ENCODE data around the gene RXFP1.

RXFP1 gene

DNA sequence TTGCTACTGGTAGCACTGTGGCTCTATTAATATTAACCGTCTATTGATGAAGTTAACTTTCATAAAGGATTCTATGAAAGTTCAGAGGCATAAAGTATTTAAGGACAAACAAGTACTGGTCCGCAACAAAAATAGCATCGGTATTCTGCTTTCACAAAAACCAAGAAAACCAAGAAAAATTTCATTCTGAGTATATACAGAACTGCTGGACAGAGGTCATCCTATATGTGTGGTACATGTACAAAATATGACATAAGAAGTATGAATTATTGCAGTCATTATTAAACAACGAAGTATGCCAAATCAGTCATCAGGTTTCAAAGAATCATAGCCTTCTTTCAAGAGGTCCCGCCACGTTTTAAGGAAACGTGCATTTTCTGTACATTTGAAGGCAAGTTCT lies 147.6 kb downstream of the RXFP1 start:
- DNase-seq (ENCODE audit: extremely low read depth in 1 of 2, low read depth in 1 of 2) = no peak

DNA sequence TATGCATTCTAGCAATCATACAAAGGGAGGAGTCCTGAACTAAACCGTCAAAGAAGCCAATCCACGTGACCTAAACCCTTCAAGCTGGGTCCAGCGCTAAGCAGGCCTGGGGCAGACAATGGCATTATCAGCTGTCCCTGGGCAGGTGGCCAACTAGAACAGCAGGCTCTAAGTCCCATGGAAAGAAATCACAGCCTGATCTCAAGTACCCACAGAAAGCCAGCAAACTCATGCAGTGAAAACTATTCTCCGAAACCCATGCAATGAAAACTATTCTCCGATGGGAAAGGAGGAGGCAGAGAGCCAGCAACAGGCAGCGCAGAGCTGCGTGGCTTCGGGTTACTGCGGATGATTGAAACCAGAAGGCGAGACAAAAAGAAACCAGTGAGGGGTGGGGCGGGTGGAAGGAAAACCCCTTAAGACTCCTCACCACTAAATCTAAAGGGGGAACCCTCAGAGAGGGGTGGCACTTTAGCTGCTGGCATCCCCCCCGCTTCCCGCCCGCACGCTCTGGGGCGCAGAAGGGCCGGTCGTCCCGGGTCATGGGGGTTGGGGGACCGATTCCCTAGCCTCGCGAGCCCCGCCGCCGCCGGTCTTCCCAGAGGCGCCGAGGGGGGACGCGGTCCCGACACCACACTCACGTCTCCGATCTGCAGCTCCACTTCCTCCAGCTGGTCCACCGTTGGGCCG lies 149.4 kb downstream of the RXFP1 start:
- DNase-seq (ENCODE audit: extremely low read depth in 1 of 2, low read depth in 1 of 2) = peak in 1 of 2 donors; percentile 19

DNA sequence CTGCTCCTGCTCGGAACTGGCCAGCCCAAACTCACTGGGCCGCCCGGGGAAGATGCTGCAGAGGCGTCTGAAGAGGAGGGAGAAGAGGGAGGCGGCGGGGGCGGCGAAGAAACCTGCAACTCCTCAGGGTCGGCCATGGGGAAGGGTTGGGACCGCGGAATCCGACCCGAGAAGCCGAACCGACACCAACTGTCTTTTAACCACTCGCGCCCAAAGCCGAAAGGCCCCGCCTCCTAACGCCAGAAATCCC lies 149.9 kb downstream of the RXFP1 start, which contains the start of gene C4orf46:
TSS of gene C4orf46 (minus strand) at position 223 of the 250 bp plus-strand sequence. CDS start at position 137, 86 bp downstream.
- DNase-seq (ENCODE audit: extremely low read depth in 1 of 2, low read depth in 1 of 2) = no peak

DNA sequence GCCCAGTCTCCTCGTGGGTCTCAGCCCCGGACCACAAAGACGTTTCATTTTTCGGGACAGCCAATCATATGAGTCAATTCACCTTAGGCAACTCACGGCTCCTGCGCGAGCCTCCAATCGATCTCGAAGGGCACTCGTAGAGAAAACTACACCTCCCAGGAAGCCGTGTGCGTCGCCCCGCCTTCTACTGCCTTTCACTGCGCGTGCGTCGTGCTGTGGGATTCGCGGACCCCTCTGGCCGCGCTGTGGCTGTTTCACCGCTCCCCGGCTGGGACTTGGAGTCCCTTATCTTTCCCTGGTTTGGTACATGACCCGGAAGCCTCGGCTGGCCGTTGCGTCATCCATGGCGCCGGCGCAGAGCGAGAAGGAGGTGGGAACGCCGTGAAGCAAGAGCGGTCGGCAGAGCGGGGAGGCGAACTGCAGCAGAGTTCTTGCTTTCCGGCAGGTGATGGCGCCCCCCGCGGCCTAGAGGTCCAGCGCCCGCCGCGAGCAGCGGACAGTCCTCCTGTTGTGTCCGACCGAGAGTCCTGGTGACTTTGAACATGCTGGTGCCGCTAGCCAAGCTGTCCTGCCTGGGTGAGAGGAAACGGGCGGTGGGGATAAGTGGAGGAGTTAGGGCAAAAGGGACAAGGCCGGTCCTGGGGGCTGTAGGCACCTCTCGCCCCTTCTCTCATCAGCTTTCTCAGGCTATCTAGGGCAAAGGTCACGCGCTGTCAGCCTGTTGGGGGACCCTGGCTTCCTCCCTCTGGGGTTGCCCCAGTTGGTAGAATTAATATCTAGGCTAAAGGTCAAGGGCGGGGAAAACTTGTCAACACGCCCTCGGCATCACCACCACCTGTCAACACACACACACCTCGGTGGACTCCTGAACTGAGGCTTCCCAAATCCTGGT lies 150.5 kb downstream of the RXFP1 start, which contains the start of gene ETFDH:
TSS of gene ETFDH (plus strand) at position 382 of the 892 bp plus-strand sequence. CDS start at position 543, 161 bp downstream.
- peak; percentile 96 for DNase-seq (ENCODE audit: extremely low read depth in 1 of 2, low read depth in 1 of 2)

DNA sequence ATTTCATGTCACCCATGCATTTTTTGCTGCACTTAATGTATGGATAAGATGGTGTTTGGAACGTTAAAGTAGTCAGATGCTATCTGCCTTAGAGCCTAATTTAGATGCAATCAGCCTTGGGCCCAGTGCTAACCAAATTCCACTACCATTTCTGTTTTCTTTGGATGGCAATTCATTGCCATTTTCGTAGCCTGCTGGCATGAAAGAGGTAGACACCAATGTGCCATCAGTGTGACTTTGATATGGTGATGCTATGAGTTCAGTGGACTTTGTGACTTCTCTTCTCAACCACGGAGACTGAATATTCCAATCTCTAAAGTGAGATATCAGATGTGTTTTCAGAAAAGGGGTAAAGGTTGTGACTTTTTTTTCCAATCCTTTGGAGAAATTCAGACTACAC lies 152.0 kb downstream of the RXFP1 start:
- DNase-seq (ENCODE audit: extremely low read depth in 1 of 2, low read depth in 1 of 2) = no peak

DNA sequence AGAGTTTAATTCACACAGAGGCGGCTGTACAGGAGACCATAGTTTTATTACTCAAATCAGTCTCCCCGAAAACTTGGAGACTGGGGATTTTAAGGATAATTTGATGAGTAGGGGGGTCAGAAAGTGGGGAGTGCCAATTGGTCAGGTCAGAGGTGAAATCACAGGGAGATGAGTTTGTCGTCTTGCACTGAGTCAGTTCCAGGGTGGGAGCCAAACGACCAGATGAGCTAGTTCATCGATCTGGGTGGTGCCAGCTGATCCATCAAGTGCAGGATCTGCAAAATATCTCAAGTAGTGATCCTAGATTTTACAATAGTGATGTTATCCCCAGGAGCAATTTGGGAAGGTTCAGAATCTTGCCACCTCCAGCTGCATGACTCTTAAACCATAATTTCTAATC lies 154.4 kb downstream of the RXFP1 start:
- no peak for DNase-seq (ENCODE audit: extremely low read depth in 1 of 2, low read depth in 1 of 2)

DNA sequence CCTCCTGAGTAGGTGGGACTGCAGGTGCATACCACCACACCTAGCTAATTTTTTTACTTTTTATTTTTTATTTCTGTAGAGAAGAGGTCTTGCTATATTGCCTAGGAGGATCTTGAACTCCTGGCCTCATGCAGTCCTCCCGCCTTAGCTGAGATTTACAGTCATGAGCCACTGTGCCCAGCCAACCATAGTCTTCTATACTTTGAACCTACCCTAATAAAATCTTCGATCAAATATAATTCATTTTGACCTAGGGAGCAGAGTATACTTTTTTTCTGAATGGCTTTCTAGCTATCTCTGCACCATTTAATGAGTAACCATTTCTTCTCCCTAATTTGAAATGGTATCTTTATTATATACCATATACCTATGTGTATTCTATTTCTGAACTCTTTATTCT lies 157.1 kb downstream of the RXFP1 start:
- no peak for DNase-seq (ENCODE audit: extremely low read depth in 1 of 2, low read depth in 1 of 2)

DNA sequence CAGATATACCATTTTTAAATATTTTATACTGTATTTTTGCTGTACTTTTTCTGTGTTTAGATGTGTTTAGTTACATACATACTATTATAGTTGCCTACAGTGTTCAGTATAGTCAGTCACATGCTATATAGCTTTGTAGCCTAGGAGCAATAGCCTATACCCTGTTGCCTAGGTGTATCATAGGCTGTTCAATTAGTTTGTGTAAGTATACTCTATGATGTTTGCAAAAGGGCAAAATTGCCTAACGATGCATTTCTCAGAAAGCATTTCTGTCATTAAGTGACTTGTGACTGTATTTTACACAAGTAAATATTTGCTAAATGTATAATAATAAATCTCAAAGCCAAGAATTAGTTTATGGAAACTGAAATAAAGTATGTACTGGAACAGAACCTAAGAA lies 159.9 kb downstream of the RXFP1 start:
- DNase-seq (ENCODE audit: extremely low read depth in 1 of 2, low read depth in 1 of 2) = no peak

DNA sequence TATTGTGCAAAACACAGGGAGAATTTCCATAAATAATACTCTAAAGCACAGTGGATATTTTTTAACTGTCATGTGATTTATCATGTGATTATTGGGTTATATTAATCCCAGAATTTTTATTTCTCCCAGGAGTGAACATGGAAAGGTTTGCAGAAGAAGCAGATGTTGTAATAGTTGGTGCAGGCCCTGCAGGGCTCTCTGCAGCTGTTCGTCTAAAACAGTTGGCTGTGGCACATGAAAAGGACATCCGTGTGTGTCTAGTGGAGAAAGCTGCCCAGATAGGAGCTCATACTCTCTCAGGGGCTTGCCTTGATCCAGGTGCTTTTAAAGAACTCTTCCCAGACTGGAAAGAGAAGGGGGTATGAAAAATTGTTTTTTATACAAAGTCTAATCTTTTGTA lies 160.4 kb downstream of the RXFP1 start:
- no peak for DNase-seq (ENCODE audit: extremely low read depth in 1 of 2, low read depth in 1 of 2)

DNA sequence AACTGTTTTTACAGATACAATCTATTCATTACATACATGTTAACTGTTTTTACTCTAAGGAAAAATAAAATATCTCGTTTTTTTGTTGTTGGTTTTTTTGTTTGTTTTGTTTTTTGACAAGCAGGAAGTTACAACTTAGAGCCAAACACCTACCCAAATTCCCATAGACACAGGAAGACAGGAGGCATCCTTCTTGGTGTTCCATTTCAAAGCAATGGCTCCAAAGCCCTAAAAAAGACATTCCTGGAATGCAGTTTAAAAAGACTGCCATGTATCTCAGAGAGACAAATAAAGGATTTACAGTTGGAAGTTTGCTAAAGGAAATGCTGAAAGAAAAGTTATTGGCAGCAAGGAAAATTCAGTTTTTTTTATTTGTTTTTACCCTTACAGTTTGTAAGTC lies 167.1 kb downstream of the RXFP1 start:
- no peak for DNase-seq (ENCODE audit: extremely low read depth in 1 of 2, low read depth in 1 of 2)

Measured in activated CD8-positive, alpha-beta memory T cell treated with anti-CD3 and anti-CD28 coated beads for 1 hour (primary cell).